Activated T-helper 9 cell treated with anti-CD3 and anti-CD28 coated beads, Interleukin-2, amount 50 U/mL, for 16 hours (primary cell): ENCODE data around the gene KRABD2.
A peak's percentile ranks its signal among the peaks of the same experiment; 100 is the strongest.
"Not testable (repeated sequence)": the region's sequence is repeated elsewhere in the genome, so short reads cannot be mapped to it uniquely, and the experiment has no call there.

Experiments
- DNase-seq: peaks from one replicate; pipeline ENCODE4 v3.0.0-alpha.2; 2020; ENCODE audit warnings: low read depth

The KRABD2 gene

DNA sequence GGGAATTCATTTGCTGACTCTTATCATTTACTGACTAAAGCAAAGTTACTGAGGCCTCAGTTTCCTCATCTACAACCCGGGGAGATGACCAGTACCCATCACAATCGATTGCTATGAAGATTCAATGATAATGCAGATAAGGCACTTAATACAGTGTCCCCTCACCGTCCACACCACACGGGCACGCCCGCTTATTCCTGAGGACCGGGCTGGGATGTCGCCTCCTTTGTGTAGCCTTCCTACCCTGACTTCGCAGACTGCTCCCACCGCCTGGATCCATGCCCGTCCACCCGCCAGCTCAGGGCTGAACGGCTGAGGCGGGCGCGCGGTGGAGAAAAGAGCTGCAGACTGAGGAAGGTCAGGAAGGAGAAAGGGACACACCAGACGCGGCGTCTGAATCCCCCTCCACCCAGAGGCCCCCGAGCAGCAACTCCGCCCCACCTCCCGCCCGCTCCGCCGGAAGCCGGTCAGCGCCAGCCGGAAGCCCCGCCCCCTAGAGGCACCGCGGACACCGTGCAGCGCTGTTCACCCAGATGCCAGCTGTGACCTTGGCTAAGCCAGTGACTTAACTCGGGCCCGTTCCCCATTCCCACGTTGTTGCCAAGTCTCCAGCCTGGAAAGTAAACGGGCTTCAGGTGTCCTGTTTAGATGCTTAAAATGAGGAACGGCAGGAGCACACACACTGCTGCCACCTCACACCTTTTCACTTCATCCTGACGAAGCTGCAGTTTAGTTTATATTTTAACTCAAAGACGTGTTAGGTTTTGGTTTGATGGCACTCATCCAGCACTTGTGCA, at the start of gene KRABD2:
KRABD2 (minus strand) TSS at position 434 of the 797 bp plus-strand sequence.
- peak; percentile 83 for DNase-seq

DNA sequence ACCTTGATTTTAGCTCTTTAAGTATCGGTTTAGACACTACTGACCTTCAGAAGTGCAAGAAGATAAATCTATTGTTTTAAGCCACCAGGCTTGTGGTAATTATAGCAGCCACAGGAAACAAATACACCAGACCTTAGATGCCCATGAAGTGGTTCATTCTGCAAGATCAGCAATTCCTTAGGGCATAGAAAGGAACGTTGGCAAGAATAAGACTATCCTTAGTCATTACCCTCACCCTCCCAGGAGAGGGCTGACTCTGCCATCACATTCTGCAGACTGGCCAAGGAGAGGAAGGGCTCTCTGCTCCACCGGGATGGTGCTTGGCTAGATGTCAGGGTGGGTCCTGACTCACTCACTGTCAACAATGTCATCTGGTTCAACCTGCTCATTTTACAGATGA, 45.1 kb upstream of the KRABD2 start:
- no peak for DNase-seq

- DNase-seq, result no peak
Measured at GRCh38 chr17:8420041-8420934, 43.8 kb upstream of the KRABD2 start.

- DNase-seq, result no peak
Measured at GRCh38 chr17:8419305-8419704, 42.8 kb upstream of the KRABD2 start.

DNA sequence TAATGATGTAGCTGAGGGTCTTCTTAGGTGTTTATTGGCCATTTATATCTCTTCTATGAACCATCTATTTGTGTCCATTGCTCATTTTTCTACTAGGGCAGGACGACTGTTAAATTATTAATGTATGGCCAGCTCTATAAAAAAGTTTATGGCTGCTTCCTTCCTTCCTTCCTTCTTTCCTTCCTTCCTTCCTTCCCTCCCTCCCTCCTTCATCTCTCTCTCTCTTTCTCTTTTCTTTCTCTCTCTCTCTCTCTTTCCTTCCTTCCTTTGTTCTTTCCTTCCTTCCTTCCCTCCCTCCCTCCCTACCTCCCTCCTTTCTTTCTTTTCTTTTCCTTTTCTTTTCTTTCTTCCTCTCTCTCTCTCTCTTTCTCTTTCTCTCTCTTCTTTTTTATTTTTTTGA, 42.0 kb upstream of the KRABD2 start:
- no peak for DNase-seq

DNA sequence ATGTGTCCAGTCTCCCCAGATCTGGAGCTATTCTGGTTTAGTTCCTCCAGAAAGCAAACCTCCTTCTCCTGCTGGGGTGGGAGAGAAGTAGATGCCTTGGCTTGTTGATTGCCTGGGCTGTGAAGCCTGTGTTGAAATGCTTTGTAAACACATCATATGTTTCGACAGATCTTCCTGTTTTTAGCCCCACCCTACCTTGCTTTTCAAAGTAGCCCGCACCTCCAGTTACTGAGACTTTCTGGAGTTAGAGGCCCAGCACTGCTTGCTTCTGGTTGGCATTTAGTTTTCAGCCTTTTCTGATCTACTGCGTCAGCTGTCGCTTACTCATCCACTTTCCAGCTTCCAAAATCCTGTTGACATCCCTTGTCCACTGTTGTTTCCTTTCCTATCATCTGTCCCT, 41.3 kb upstream of the KRABD2 start:
- DNase-seq, result no peak

DNA sequence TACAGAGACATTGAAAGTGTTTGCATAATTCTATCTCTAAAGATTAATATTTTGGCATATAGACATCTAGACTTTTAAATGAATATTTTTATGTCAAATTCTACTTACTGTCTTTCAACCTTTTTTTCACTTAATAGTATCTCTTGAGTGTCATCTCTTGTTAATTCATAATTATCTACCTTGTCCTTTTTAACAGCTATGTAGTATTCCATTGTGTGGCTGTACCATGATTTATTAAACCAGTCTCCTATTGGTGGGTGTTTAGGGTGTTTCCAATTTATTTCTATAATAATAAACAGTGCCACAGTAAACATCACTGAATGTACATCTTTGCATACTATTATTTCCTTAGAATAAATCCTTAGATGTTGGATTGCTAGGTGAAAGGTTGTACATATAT, 37.4 kb upstream of the KRABD2 start:
- DNase-seq, result no peak

DNA sequence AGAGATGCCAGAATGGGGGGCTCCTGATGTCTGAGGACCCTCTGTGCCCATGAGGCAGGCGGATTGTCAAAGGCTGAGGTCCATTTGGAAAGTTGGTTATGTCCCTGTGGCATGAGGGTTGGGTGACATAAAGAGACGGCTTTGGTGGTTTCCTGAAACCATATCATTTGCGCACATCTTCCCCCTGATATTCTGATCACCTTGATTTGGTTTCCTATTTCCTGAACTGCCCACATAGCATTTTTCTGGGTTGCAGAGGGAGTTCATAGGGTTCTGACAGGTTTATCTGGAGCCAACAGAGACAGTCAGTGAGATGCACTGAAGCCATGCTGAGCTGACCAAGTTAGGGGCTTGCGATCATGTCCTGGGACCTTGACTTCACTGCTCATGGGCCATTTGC, 36.8 kb upstream of the KRABD2 start:
- DNase-seq, result no peak

GRCh38 chr17:8412089-8412488, 35.6 kb upstream of the KRABD2 start:
- DNase-seq, result no peak

- DNase-seq, result no peak
Measured at GRCh38 chr17:8410883-8411238, 34.4 kb upstream of the KRABD2 start.

DNA sequence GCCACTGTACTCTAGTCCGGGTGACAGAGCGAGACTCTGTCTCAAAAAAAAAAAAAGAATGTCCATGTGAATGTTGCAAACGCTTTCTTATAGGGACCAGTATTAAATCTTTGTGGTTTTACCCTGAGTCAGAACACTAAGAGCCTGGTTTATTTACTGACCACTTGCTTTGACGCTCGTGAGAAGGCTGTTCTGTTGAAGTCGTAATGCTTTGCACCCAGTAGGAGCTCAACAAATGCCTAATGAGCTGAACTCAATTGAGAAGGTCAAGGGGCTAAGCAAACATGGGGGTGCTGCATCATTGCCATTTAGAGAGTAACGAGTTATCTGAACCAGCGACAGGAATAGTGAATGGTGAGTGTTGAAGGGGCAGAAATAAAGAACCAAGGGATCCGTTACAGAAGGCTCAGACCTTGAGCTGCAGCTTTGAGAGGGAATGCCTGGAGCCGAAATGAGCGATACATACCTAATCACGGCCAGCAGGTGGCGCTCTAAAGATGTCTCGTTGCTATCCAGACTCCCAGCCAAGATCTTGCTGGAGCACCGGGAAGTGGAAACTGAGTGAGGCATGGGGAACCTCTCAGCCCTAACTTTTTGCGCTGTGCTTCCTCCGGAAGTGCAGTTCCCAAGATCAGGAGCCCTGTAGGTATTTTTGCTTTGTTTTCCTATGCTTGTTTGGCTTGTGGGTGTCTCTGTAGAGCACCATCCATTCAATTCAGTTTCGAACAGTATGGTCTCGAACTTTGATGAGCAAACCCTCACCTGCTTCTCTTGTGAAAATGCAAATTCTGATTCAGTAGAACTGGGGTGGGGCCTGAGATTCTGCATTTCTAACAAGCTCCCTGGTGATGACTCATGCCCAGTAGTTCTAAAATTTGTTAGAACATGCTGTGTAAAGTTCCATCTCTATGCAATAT, 33.7 kb upstream of the KRABD2 start:
- DNase-seq, result peak; percentile 64

DNA sequence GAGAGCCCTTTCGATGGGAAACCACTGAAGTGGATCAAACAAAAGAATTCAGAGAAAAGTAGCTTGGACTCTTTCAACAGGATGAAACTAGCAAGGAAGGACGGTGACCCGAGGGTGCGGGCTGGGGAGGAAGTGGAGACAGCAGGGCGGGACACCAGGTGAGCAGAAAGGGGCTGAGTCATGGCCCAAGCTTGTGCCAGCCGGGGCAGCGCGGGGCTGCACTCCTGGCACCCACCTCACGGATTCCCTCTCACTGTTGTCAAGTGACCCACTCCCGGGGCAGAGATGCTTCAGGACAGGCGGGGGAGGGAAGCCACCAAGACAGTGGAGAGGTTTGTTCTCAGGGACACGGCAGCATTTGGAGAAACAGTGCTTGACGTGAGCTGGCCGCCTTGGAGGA, 31.9 kb upstream of the KRABD2 start:
- DNase-seq, result no peak

DNA sequence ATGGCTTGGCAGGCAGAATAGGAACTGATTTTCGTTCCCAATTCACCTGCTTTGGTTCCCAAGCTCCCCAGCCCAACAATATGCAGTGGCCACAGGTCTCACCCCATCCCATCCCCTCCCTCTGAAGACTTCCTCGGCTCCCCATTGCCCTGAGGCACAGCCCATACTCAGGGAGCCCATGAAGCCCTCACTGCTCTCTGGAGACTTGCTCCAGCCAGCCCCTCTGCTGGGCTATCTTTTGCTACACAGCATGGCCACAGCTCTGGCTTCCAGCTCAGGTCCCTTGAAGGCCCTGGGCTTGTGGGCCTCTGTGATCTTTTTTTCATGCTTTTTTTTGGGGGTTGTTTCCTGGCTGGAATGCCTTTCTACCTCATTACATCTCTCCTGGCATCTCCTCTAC, 29.7 kb upstream of the KRABD2 start:
- DNase-seq, result no peak

GRCh38 chr17:8405499-8406016, 29.1 kb upstream of the KRABD2 start:
- DNase-seq, result no peak

DNA sequence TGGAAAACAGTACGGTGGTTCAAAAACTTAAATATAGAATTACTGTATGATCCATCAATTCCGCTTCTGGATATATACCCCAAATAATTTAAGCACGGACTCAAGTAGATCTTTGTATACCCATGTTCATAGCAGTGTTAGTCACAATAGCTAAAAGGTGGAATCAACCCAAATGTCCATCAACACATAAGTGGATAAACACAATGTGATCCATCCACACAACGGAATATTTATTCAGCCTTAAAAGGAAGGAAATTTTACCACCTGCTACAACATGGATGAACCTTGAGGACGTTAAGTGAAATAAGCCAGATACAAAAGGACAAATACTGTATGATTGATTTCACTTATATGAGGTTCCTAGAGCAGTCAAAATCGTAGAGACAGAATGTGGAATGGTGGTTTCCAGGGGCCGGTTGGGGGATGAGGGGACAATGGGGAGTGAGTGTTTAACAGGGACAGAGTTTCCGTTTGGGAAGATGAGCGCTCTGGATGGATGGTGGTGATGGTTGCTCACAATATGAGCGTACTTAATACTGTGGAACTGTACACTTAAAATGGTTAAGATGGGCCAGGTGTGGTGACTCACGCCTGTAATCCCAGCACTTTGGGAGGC, 26.5 kb upstream of the KRABD2 start:
- no peak for DNase-seq

DNA sequence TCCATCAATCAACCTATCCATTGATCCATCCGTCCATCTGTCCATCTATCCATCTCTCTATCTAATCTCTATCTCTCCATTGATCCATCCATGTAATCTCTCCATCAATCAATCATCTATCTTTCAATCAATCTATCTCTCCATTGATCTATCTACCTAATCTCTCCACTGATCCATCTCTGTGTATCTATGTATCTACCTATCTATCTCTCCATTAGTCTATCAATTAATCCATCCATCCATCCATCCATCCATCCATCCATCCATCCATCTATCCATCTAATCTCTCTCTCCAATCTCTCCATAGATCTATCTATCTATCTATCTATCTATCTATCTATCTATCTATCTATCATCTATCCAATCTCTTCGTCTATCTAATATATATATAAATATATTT, 24.6 kb upstream of the KRABD2 start:
- DNase-seq, result no peak

DNA sequence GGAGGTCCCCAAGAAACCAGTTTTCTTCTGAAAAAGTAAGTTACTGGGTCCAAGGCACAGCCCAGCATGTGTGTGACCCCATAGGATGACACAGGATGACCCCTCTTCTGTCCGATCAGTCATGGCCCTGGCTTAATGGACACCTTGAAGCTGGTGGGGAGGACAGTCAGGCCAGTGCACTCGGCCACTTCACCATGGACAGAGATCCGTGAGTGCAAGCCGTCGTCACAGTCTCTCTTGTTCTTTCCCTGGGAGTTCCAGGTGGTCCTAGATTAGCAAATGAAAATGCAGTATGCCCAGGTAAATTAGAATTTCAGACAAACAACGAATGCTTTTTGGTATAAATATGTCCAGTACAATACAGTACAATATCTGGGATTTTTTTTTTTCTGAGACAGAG, 22.5 kb upstream of the KRABD2 start:
- no peak for DNase-seq

DNA sequence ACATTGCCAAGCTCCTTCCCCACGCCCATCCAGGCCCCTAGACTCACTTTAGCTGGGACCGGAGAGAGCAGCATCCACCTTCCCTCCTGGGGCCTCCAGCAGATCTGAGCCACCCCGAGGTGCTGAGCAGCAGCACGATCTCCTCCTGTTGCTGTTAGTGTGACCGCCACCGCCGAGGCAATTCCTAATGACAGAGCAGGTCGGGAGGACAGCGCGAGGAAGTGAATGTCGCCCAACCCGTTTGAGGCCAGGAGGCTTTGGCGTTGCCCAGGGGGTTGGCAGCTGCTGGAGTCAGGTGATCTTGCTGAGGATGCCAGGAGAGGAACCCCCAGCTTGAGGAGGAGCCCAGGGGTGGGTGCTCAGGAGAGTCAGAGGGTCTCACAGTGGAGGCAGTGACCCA, 21.1 kb upstream of the KRABD2 start, which contains the start of gene RNF222:
RNF222 (minus strand) TSS at position 192 of the 400 bp plus-strand sequence. CDS start 4,366 bp downstream, outside the sequence.
- DNase-seq, result no peak

DNA sequence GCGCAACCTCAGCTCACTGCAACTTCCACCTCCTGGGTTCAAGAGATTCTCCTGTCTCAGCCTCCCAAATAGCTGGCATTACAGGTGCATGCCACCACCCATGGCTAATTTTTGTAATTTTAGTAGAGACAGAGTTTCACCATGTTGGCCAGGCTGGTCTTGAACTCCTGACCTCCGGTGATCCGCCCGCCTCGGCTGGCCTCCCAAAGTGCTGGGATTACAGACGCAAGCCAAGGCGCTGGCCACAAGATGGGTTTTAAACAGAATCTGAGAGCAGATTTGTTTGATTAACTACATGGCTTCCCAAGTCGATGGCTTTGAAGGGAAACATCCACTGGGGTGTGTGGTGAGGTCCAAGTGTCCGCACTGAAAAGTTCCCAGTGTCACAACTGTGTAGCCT, 18.0 kb upstream of the KRABD2 start:
- DNase-seq, result not testable (repeated sequence)

DNA sequence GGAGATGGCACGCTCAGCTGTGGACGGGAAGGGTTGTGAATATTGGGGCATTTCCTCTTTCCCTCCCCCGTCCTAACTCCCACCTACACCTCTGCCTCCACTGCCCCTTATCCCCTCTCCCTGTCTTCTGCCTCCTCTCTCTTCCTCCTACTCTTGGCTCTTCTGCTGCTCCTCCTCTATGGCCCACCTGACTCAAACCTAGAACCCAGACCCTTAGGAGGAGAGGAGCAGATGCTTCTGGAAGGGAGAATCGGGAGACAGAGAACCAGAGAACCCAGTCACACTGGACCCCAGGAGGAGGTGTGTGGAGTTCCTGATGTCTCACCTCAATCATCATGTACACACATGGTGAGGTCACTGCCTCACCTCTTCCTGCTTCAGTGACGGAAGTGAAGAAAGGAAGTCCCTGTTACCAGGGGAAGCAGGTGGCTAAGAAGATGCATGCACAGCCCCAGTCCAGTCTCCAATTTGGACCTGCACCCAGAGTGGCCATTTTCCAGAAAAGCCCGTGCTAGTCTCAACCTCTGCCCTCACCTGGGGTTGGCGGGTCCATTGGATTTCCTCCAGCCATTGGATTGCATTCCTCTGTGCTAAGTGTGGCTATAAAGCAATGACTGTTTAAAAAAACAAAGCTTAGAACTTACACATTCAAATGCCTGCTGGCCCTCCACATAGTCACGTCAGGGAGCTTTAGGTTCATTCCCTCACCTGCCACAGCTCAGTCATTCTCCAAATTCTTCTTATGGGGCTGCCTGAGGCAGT, 17.1 kb upstream of the KRABD2 start:
- DNase-seq, result no peak
